ENCODE measurements around the gene HABP4.

GRCh38 chr9:96457266-96457665 is 7.3 kb downstream of the HABP4 start:
- TF ChIP-seq CTCF (IDR thresholded peaks at IDR 0.05 in 8 of 11, conservative IDR thresholded peaks at IDR 0.05 in 3 of 11) (no peak), POLR2AphosphoS5 (IDR thresholded peaks at IDR 0.05) (no peak)

All from spleen (tissue), 7 donors.